Panc1 (cell line): ENCODE data around the gene EMD. TPM values are rescaled to one million over a fixed set of nuclear protein-coding genes. Genes with fewer than 3 reads are reported as not detected.
"Not testable (repeated sequence)": the region's sequence is repeated elsewhere in the genome, so short reads cannot be mapped to it uniquely, and the experiment has no call there.

ENCODE experiments used
- ATAC-seq: fragments of 200-7000 bp; cut with Tn5 transposase; 2 replicates; pipeline ENCODE4 v1.9.1; 2020; ENCODE audit warnings: mild to moderate bottlenecking, moderate library complexity
- BruUV-seq: library from RNA; stranded (reverse); fragments of 400-500 nt; replicated peaks from 2 replicates; lab custom pipeline; 2021; lab: Mats Ljungman, UMichigan
- CTCF ChIA-PET: fragments of 300-600 bp; sonication (Branson Sonifier 250); formaldehyde crosslinking; loops from one replicate; lab custom pipeline; 2022; ENCODE audit warnings: antibody characterized with exemption; lab: Charles Lee
- POLR2A ChIA-PET: fragments of 300-600 bp; sonication (Branson Sonifier 250); formaldehyde crosslinking; loops from one replicate; lab custom pipeline; 2022; ENCODE audit warnings: antibody characterized with exemption; lab: Charles Lee
- DNase-seq: peaks from one replicate; pipeline ENCODE4 v3.0.0-alpha.2; 2010; ENCODE audit warnings: low read depth, low spot score
- H3K27ac ChIP-seq: 2 replicates; pipeline ENCODE4 v1.5.1; 2011; ENCODE audit warnings: mild to moderate bottlenecking, low read length, inconsistent platforms
- H3K27me3 ChIP-seq: fragments of 200-500 bp; sonication (Bioruptor generic); 2 replicates; pipeline ENCODE4 v1.6.0; 2014; ENCODE audit warnings: low read length, inconsistent platforms; ENCODE audit not compliant: control insufficient read depth, insufficient read depth
- H3K36me3 ChIP-seq: fragments of 200-500 bp; sonication (Bioruptor generic); 2 replicates; pipeline ENCODE4 v1.5.1; 2014; ENCODE audit warnings: inconsistent platforms, mild to moderate bottlenecking, low read length, moderate library complexity; ENCODE audit not compliant: control insufficient read depth, insufficient read depth
- H3K4me1 ChIP-seq: 2 replicates; pipeline ENCODE4 v1.5.1; 2011; ENCODE audit warnings: inconsistent platforms, mild to moderate bottlenecking, low read length, moderate library complexity; ENCODE audit not compliant: control insufficient read depth, insufficient read depth
- H3K4me3 ChIP-seq, 2 experiments: 2 replicates each; pipeline ENCODE4 v1.5.1; 2011 to 2012; ENCODE audit warnings: low read depth in 2 of 2, low read length in 2 of 2, mild to moderate bottlenecking in 2 of 2, inconsistent platforms in 1 of 2, moderate library complexity in 1 of 2
- H3K9me3 ChIP-seq: fragments of 200-500 bp; sonication (Bioruptor generic); 2 replicates; pipeline ENCODE4 v1.5.1; 2014; ENCODE audit warnings: low read depth, mild to moderate bottlenecking, inconsistent platforms, low read length, moderate library complexity; ENCODE audit not compliant: control insufficient read depth, insufficient read depth
- POLR2AphosphoS5 ChIP-seq: IDR thresholded peaks from 2 replicates; pipeline ENCODE4 v1.6.1; 2012; ENCODE audit warnings: mild to moderate bottlenecking, low read depth, low read length, moderate library complexity
- SIN3A ChIP-seq: IDR thresholded peaks from 2 replicates; pipeline ENCODE4 v1.6.1; 2012; ENCODE audit warnings: low read depth, mild to moderate bottlenecking, low read length, moderate library complexity, borderline replicate concordance; ENCODE audit not compliant: insufficient read depth
- TCF7L2 ChIP-seq: IDR thresholded peaks from 2 replicates; pipeline ENCODE4 v1.6.1; 2011; ENCODE audit warnings: mild to moderate bottlenecking, low read depth, low read length, inconsistent platforms
- in situ Hi-C: cut with HindIII; loops from 2 replicates; pipeline ENCODE4 v1.10.0; 2016; ENCODE audit warnings: low sequenced_read_pairs, low pct_unique_long_range_greater_than_20kb
- intact Hi-C: fragments of 100-400 bp; cut with micrococcal nuclease; formaldehyde crosslinking; loops from one replicate; pipeline ENCODE4 v1.10.0; 2022; ENCODE audit not compliant: unreplicated experiment
- total RNA-seq: library from RNA; stranded (reverse); gene quantifications from one replicate; pipeline ENCODE4 v1.2.1, GENCODE V29; 2021; ENCODE audit not compliant: unreplicated experiment
- TF ChIP-seq, protein P1 (sequence below): fragments of 450-650 bp; IDR thresholded peaks from 2 replicates; pipeline ENCODE4 v1.5.1; 2017; ENCODE audit warnings: mild to moderate bottlenecking

The EMD gene
- total RNA-seq, 1 experiment from 2014 or later = 178 TPM

DNA sequence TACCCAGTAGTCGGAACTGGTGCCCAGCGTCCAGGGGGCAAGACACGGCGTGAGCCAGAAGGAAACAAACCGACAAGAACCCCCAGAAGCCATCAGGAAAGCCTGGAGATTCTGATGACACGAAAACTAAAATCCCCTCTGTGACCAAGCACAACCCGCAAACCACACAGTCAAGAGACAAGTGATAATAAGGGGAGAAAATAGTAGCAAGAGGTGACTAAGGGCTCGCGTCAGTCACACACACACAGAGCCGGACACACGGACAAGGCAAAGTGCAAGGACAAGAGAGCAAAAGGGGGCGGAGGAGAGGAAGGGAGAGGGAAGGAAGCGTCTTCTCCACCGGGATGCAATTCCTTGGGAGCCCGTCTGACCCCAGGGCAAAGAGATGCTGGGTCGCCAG is 9.6 kb downstream of the EMD start:
- H3K36me3 ChIP-seq, POLR2A ChIA-PET, DNase-seq, H3K9me3 ChIP-seq, H3K4me1 ChIP-seq, intact Hi-C loops, BruUV-seq, H3K4me3 ChIP-seq, H3K27me3 ChIP-seq, CTCF ChIA-PET, in situ Hi-C loops, H3K27ac ChIP-seq: not testable (repeated sequence)
- 0 out of 2 replicates have a peak, but pooled peaks have one; percentile 4 for ATAC-seq

DNA sequence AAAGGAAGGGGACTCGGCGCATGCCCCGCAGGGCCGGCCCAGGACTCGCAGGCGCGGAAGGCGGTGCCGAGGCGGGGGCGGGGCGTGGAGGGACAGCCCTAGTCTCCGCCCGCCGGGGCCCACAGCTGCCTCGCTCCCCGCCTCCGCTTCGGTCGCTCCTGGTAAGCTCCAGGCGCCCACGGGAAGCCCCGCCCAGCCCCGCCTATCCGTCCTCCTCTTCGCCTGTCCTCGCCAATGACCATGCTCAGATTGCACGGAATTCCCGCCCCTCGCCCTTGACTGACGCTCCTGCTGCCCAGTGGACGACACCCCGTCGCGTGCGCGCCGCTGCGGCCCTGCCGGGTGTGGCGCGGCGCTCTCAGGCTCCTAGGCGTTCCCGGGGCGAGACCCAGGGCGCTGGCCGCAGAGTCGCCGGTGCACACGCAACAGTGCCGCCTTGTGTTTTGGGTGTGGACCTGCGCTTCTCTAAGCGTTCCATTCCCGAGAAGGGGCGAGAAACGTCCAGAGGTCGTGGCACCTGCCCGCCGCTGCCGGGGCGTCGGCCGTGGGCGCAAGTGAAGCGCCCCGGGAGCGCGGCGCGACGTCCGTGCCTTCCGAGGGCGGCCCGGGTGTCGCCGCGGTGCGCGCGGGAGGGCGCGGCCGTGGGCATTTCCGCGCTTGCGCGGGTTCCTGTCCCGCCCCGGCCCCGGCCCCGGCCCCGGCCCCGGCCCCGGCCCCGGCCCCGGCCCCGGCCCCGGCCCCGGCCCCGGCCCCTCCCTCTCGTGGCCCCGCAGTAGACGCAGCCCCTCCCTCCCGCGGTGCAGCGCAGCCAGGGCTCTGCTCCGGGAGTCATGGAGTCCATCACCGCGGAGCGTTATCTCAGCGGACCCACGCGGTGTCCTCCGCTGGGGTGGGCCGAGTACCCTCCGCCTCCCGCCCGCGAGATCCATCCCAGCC is 11.0 kb downstream of the EMD start:
- BruUV-seq, intact Hi-C loops, H3K27me3 ChIP-seq, POLR2A ChIA-PET, H3K27ac ChIP-seq, H3K4me3 ChIP-seq, H3K4me1 ChIP-seq, DNase-seq, CTCF ChIA-PET, in situ Hi-C loops, H3K36me3 ChIP-seq, H3K9me3 ChIP-seq: not testable (repeated sequence)
- ATAC-seq = peak; percentile 85

DNA sequence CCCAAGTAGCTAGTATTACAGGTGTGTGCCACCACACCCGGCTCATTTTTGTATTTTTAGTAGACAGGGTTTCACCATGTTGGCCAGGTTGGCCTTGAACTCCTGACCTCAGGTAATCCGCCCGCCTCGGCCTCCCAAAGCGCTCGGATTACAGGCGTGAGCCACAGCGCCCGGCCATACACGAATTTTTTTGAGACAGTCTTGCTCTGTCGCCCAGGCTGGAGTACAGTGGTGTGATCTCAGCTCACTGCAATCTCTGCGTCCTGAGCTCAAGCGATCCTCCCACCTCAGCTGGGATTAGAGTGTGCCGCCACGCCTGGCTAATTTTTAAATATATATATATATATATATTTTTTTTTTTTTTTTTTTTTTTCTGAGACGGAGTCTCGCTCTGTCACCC is 17.3 kb downstream of the EMD start:
- H3K9me3 ChIP-seq, CTCF ChIA-PET, H3K27me3 ChIP-seq, BruUV-seq, DNase-seq, intact Hi-C loops, in situ Hi-C loops, H3K36me3 ChIP-seq, H3K4me3 ChIP-seq, H3K27ac ChIP-seq, ATAC-seq, POLR2A ChIA-PET: not testable (repeated sequence)
- H3K4me1 ChIP-seq = peaks cover 18% of the 10 kb centered on the region

DNA sequence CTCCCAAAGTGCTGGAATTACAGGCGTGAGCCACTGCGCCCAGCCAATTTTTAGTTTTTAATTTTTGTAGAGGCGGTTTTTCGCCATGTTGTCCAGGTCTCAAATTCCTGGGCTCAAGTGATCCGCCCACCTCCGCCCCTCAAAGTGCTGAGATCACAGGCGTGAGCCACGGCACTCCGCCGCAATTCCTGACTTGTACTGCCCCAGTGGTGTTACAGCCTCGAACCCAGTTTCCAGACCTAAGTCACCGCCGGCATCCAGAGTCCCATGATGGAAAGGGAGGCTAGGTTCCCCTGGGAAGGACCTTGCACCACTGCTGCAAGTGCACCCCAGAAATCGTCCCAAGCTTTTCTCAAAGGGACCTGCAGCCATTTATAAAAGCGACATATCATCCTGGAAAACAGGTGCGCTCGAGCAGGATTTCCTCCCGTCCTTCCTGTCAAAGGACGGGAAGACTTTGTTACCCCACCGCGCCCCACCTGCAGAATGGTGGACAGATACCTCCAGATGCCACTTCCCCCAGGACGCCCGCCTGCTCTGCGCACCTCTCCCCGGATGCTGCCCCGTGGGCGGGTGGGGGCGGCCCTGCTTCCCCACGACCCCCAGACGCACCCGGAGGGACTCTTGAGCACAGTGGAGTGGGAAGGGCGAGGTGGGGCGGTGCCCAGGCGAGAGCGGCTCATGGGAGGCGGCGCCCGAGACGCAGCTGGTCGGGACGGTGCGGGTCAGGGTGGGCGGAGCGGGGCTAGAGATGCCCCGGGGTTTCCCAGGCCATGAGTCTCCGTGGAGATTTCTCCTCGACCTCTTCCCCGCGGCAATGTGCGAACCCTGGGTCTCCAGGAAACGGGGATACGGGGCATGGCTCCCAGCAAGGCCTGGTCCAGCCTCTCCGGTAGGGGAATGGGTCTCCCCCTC is 18.1 kb downstream of the EMD start:
- ChIA-PET CTCF (interaction anchor here (0.6 kb wide), 1 partner anchor 28 kb away, joined by 7 read pairs; no protein-coding TSS in a partner anchor), POLR2A (interaction anchor here (0.6 to 1.3 kb wide), 4 partner anchors 130 to 572 kb away, joined by 3 read pairs; partner anchors contain the start of genes G6PD and IKBKG)
- peaks cover 10% of the 10 kb centered on the region for H3K36me3 ChIP-seq
- TSS peak; percentile 66 for BruUV-seq
- peak overlapping the region; percentile 82 to 99 for H3K4me3 ChIP-seq
- intact Hi-C loops (no loop called here), in situ Hi-C loops (no loop called here)
- no peak for TF ChIP-seq TCF7L2
- TF ChIP-seq, protein P1, sequence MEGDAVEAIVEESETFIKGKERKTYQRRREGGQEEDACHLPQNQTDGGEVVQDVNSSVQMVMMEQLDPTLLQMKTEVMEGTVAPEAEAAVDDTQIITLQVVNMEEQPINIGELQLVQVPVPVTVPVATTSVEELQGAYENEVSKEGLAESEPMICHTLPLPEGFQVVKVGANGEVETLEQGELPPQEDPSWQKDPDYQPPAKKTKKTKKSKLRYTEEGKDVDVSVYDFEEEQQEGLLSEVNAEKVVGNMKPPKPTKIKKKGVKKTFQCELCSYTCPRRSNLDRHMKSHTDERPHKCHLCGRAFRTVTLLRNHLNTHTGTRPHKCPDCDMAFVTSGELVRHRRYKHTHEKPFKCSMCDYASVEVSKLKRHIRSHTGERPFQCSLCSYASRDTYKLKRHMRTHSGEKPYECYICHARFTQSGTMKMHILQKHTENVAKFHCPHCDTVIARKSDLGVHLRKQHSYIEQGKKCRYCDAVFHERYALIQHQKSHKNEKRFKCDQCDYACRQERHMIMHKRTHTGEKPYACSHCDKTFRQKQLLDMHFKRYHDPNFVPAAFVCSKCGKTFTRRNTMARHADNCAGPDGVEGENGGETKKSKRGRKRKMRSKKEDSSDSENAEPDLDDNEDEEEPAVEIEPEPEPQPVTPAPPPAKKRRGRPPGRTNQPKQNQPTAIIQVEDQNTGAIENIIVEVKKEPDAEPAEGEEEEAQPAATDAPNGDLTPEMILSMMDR = no peak
- TF ChIP-seq SIN3A = peak; percentile 61; the same call in 1 of the 2 replicates
- no peak for TF ChIP-seq POLR2AphosphoS5
- no peak for DNase-seq
- H3K9me3 ChIP-seq = no peaks in the 10 kb centered on the region
- no peaks in the 10 kb centered on the region for H3K27me3 ChIP-seq
- H3K27ac ChIP-seq = peak overlapping the region; percentile 99
- ATAC-seq = peak; percentile 81
- peaks cover 26% of the 10 kb centered on the region for H3K4me1 ChIP-seq
